Measurements from ENCODE around the gene CERS3.

The CERS3 gene

GRCh38 chr15:100528833-100529428, at the start of gene CERS3:
Gene CERS3, minus strand, starts transcription at chr15:100528950. Its CDS starts 27,101 bp downstream, at chr15:100501849.
- DNase-seq (ENCODE audit: low spot score), result no peak

- DNase-seq (ENCODE audit: low spot score), result no peak
Measured at GRCh38 chr15:100573526-100573925, 44.8 kb upstream of the CERS3 start.

GRCh38 chr15:100572362-100572983, 43.7 kb upstream of the CERS3 start:
- DNase-seq (ENCODE audit: low spot score), result peak; percentile 38

- DNase-seq (ENCODE audit: low spot score), result no peak
Measured at GRCh38 chr15:100571592-100572167, 42.9 kb upstream of the CERS3 start.

GRCh38 chr15:100570735-100571313, 42.1 kb upstream of the CERS3 start:
- DNase-seq (ENCODE audit: low spot score), result no peak

GRCh38 chr15:100570275-100570674, 41.5 kb upstream of the CERS3 start:
- no peak for DNase-seq (ENCODE audit: low spot score)

- DNase-seq (ENCODE audit: low spot score), result no peak
Measured at GRCh38 chr15:100569391-100569790, 40.6 kb upstream of the CERS3 start.

- DNase-seq (ENCODE audit: low spot score), result no peak
Measured at GRCh38 chr15:100566850-100567628, 38.3 kb upstream of the CERS3 start.

GRCh38 chr15:100565591-100565990, 36.8 kb upstream of the CERS3 start:
- no peak for DNase-seq (ENCODE audit: low spot score)

- DNase-seq (ENCODE audit: low spot score), result no peak
Measured at GRCh38 chr15:100560323-100560722, 31.6 kb upstream of the CERS3 start.

GRCh38 chr15:100559330-100559729, 30.6 kb upstream of the CERS3 start:
- DNase-seq (ENCODE audit: low spot score), result no peak

- DNase-seq (ENCODE audit: low spot score), result no peak
Measured at GRCh38 chr15:100558771-100559254, 30.1 kb upstream of the CERS3 start.

GRCh38 chr15:100553468-100553867, 24.7 kb upstream of the CERS3 start:
- no peak for DNase-seq (ENCODE audit: low spot score)

- DNase-seq (ENCODE audit: low spot score), result no peak
Measured at GRCh38 chr15:100547961-100548360, 19.2 kb upstream of the CERS3 start.

GRCh38 chr15:100544946-100545345, 16.2 kb upstream of the CERS3 start:
- DNase-seq (ENCODE audit: low spot score), result no peak

- DNase-seq (ENCODE audit: low spot score), result no peak
Measured at GRCh38 chr15:100544338-100544841, 15.6 kb upstream of the CERS3 start.

GRCh38 chr15:100542290-100542689, 13.5 kb upstream of the CERS3 start:
- no peak for DNase-seq (ENCODE audit: low spot score)

GRCh38 chr15:100537331-100537730, 8.6 kb upstream of the CERS3 start:
- DNase-seq (ENCODE audit: low spot score), result no peak

- no peak for DNase-seq (ENCODE audit: low spot score)
Measured at GRCh38 chr15:100536733-100537132, 8.0 kb upstream of the CERS3 start.

- DNase-seq (ENCODE audit: low spot score), result no peak
Measured at GRCh38 chr15:100533886-100534285, 5.1 kb upstream of the CERS3 start.

- DNase-seq (ENCODE audit: low spot score), result no peak
Measured at GRCh38 chr15:100531823-100532327, 3.1 kb upstream of the CERS3 start.

GRCh38 chr15:100531204-100531603, 2.5 kb upstream of the CERS3 start:
- no peak for DNase-seq (ENCODE audit: low spot score)

Measured in RKO (cell line).